ENCODE data around the gene CAVIN2. TPM values are rescaled to one million over a fixed set of nuclear protein-coding genes. Genes with fewer than 3 reads are reported as not detected.

CAVIN2 gene
- total RNA-seq, 2 experiments from 2014 or later: 0.10 TPM; not detected in 1

GRCh38 chr2:191867507-191867847, 20.6 kb upstream of the CAVIN2 start:
- POLR2A ChIA-PET: no interaction called here
- no peak for TF ChIP-seq EZH2phosphoT487 (IDR thresholded peaks at IDR 0.05; ENCODE audit: borderline replicate concordance, low read depth, low read length)
- TF ChIP-seq, protein P1, sequence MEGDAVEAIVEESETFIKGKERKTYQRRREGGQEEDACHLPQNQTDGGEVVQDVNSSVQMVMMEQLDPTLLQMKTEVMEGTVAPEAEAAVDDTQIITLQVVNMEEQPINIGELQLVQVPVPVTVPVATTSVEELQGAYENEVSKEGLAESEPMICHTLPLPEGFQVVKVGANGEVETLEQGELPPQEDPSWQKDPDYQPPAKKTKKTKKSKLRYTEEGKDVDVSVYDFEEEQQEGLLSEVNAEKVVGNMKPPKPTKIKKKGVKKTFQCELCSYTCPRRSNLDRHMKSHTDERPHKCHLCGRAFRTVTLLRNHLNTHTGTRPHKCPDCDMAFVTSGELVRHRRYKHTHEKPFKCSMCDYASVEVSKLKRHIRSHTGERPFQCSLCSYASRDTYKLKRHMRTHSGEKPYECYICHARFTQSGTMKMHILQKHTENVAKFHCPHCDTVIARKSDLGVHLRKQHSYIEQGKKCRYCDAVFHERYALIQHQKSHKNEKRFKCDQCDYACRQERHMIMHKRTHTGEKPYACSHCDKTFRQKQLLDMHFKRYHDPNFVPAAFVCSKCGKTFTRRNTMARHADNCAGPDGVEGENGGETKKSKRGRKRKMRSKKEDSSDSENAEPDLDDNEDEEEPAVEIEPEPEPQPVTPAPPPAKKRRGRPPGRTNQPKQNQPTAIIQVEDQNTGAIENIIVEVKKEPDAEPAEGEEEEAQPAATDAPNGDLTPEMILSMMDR (conservative IDR thresholded peaks at IDR 0.05; ENCODE audit: low read length): no peak
- H3K4me1 ChIP-seq (ENCODE audit: insufficient read depth, low read length, poor library complexity, severe bottlenecking): no peaks in the 10 kb centered on the region
- H3K4me3 ChIP-seq (ENCODE audit: low read depth, low read length, poor library complexity, severe bottlenecking): no peak overlapping the region
- intact Hi-C loops (cut with micrococcal nuclease; ENCODE audit: unreplicated experiment): no loop called here
- no peaks in the 10 kb centered on the region for H3K9me2 ChIP-seq (ENCODE audit: insufficient read depth, low read length)
- no peak overlapping the region for H3K4me2 ChIP-seq (ENCODE audit: low read length)
- DNase-seq (ENCODE audit: low spot score): no peak
- H3K9me3 ChIP-seq (ENCODE audit: low read length): no peaks in the 10 kb centered on the region
- no peaks in the 10 kb centered on the region for H3K79me2 ChIP-seq (ENCODE audit: insufficient read depth, low read depth, low read length)
- CTCF ChIA-PET (ENCODE audit: unreplicated experiment): no interaction called here
- BruUV-seq (replicated peaks): no TSS peak
- H2AFZ ChIP-seq (ENCODE audit: low read length): no peak overlapping the region
- H3K27ac ChIP-seq (ENCODE audit: low read depth, low read length, poor library complexity, severe bottlenecking): no peak overlapping the region
- no peaks in the 10 kb centered on the region for H3K36me3 ChIP-seq (ENCODE audit: insufficient read depth, low read length)
- H4K20me1 ChIP-seq (ENCODE audit: insufficient read depth, low read length): no peaks in the 10 kb centered on the region

- H3K79me2 ChIP-seq (ENCODE audit: insufficient read depth, low read depth, low read length): no peaks in the 10 kb centered on the region
- ChIA-PET CTCF (ENCODE audit: unreplicated experiment) (no interaction called here), POLR2A (no interaction called here)
- no peak overlapping the region for H2AFZ ChIP-seq (ENCODE audit: low read length)
- no peak overlapping the region for H3K27ac ChIP-seq (ENCODE audit: low read depth, low read length, poor library complexity, severe bottlenecking)
- no peak overlapping the region for H3K4me2 ChIP-seq (ENCODE audit: low read length)
- no peaks in the 10 kb centered on the region for H3K4me1 ChIP-seq (ENCODE audit: insufficient read depth, low read length, poor library complexity, severe bottlenecking)
- H3K9me2 ChIP-seq (ENCODE audit: insufficient read depth, low read length): no peaks in the 10 kb centered on the region
- TF ChIP-seq, protein P1 (conservative IDR thresholded peaks at IDR 0.05; ENCODE audit: low read length): no peak
- no peak for TF ChIP-seq EZH2phosphoT487 (IDR thresholded peaks at IDR 0.05; ENCODE audit: borderline replicate concordance, low read depth, low read length)
- H3K4me3 ChIP-seq (ENCODE audit: low read depth, low read length, poor library complexity, severe bottlenecking): no peak overlapping the region
- H4K20me1 ChIP-seq (ENCODE audit: insufficient read depth, low read length): no peaks in the 10 kb centered on the region
- no peaks in the 10 kb centered on the region for H3K9me3 ChIP-seq (ENCODE audit: low read length)
- no TSS peak for BruUV-seq (replicated peaks)
- no peaks in the 10 kb centered on the region for H3K36me3 ChIP-seq (ENCODE audit: insufficient read depth, low read length)
- intact Hi-C loops (cut with micrococcal nuclease; ENCODE audit: unreplicated experiment): no loop called here
- DNase-seq (ENCODE audit: low spot score): no peak
Measured at GRCh38 chr2:191866675-191867506, 20.0 kb upstream of the CAVIN2 start.

GRCh38 chr2:191866195-191866594, 19.3 kb upstream of the CAVIN2 start:
- no peaks in the 10 kb centered on the region for H3K79me2 ChIP-seq (ENCODE audit: insufficient read depth, low read depth, low read length)
- no peak for TF ChIP-seq EZH2phosphoT487 (IDR thresholded peaks at IDR 0.05; ENCODE audit: borderline replicate concordance, low read depth, low read length)
- TF ChIP-seq, protein P1 (conservative IDR thresholded peaks at IDR 0.05; ENCODE audit: low read length): no peak
- no peak overlapping the region for H3K27ac ChIP-seq (ENCODE audit: low read depth, low read length, poor library complexity, severe bottlenecking)
- H2AFZ ChIP-seq (ENCODE audit: low read length): no peak overlapping the region
- no peak overlapping the region for H3K4me2 ChIP-seq (ENCODE audit: low read length)
- no peaks in the 10 kb centered on the region for H4K20me1 ChIP-seq (ENCODE audit: insufficient read depth, low read length)
- intact Hi-C loops (cut with micrococcal nuclease; ENCODE audit: unreplicated experiment): no loop called here
- CTCF ChIA-PET (ENCODE audit: unreplicated experiment): no interaction called here
- DNase-seq (ENCODE audit: low spot score): no peak
- no peaks in the 10 kb centered on the region for H3K9me2 ChIP-seq (ENCODE audit: insufficient read depth, low read length)
- no peak overlapping the region for H3K4me3 ChIP-seq (ENCODE audit: low read depth, low read length, poor library complexity, severe bottlenecking)
- H3K36me3 ChIP-seq (ENCODE audit: insufficient read depth, low read length): no peaks in the 10 kb centered on the region
- BruUV-seq (replicated peaks): no TSS peak
- POLR2A ChIA-PET: no interaction called here
- H3K9me3 ChIP-seq (ENCODE audit: low read length): no peaks in the 10 kb centered on the region
- H3K4me1 ChIP-seq (ENCODE audit: insufficient read depth, low read length, poor library complexity, severe bottlenecking): no peaks in the 10 kb centered on the region

Data from OCI-LY7 (cell line).